HG03432 (cell line): Measurements from ENCODE around the gene CHST1.

Source experiments
- ATAC-seq: cut with Tn5 transposase; IDR thresholded peaks from one replicate; pipeline ENCODE4 v1.9.1; 2021; ENCODE audit warnings: mild to moderate bottlenecking, moderate library complexity; ENCODE audit not compliant: unreplicated experiment

Gene CHST1

DNA sequence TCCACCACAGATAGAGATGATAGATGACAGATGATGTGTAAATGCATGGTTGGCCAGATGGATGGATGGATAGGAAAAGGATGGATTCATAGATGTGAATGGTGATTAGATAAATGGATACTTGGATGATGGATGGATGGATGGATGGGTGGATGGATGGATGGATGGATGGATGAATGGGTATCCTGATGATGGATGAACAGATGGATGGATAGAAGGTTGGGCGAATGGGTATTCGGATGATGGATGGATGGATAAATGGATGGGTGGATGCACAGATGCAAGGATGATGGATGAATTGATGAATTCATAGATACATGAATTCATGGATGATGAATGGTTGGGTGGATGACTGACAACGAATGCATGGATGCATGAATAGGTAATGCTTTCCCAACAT, 56.1 kb downstream of the CHST1 start:
- no peak for ATAC-seq

DNA sequence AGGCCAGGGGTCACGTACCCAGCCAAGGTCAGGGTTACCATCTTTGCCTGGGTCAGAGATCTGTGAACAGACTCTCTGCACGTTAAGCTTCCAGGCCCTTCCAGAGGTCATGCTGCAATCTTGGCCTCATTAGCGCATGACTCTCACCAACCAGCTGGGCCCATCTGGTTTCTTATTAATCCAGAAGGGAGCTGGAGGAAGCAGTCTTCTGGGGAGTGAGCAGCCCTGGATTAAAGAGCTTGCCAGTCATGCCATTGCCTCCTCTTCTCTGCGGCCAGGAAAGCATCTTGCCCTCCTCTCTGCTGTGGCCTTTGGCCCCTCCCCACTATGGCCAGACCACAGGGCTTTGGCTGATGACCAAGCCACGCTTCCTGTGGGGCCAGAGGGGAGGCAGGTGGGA, 57.4 kb downstream of the CHST1 start:
- ATAC-seq = no peak

- ATAC-seq = no peak
These were observed 58.7 kb downstream of the CHST1 start for GRCh38 chr11:45606514-45607281.

- no peak for ATAC-seq
These were observed 60.4 kb downstream of the CHST1 start for GRCh38 chr11:45605051-45605450.

- no peak for ATAC-seq
These were observed 61.3 kb downstream of the CHST1 start for GRCh38 chr11:45603946-45604682.

DNA sequence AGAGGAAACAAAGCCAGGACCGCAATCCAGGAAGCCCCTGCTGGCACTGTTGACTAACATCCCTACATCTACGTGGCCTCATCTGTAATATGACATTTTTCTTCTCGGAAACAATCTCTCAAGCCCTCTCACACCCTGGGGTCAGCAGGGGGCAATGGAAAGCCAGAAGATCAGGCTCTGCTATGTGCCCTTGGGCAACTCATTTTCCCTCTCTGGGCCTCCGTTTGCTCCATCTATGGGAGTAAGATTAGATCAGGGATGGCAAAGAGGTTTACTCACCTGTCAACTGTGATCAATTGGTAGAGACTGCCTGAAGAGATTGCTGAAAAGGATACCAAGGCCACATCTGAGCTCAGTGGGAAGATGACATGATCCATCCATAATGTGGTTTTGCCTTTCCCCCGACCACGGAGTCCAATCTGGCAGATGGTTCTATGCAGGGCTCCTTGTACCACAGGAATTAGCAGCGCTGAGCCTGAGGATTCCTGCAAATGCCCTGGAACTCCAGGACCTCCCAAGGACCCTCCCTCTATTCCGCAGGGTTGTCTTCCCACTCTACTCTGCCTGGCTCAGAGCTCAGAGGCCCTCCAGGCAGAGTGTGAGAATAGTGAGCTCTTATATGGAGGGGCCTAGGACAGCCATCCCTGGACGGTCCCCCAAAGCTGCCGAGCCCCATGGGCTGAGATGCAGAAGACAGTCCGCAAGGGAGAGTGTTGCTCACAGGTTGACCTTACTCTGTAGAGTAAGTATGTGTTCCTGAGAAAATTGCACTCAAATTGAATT, 66.1 kb downstream of the CHST1 start:
- ATAC-seq = no peak
